HG03095 (cell line): ENCODE data around the gene POLR1F.
A peak's percentile ranks its signal among the peaks of the same experiment; 100 is the strongest.

Source experiments
- ATAC-seq: cut with Tn5 transposase; IDR thresholded peaks from one replicate; pipeline ENCODE4 v1.9.1; 2021; ENCODE audit warnings: moderate library complexity; ENCODE audit not compliant: unreplicated experiment

POLR1F gene

DNA sequence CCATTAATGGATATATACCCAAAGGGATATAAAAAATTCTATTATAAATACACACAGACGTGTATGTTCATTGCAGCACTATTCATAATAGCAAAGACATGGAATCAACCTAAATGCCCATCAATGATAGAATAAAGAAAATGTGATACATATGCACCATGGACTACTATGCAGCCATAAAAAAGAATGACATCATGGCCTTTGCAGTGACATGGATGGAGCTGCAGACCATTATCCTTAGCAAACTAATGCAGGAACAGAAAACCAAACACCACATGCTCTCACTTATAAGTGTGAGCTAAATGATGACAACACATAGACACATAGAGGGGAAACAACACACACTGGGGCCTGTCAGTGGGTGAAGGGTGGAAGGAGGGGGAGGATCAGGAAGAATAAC is 33.0 kb downstream of the POLR1F start:
- ATAC-seq = no peak

DNA sequence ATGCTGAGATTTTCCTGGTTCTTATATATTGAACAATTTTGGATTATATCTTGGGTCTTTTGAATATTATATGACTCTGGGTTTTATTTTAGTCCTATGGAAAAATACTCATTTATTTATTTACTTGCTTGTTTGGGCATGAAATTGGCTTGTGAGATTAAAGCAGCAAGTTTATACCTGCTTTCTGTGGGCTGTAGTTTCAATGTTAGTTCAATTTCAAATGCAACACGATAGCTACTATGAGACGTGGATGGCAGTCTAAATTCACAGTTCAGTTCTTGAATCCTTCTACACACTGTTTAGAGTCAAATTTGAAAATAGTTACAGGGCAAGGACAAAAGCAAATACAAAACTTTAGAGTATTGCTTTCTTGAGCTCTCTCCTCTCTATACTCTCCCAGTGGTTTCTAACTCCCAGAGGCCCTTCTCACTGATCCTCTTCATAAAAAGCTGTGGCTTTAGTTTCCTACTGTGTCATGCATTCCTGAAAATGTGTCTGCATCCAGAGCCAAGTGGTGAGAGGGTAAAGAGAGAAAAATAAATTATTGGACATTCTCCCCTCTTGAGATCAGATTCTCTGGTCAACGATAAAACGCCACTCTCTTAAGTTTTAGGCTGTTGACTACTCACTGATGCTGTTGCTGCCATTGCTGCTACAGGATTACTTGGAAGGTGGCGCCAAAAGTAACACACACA is 34.4 kb downstream of the POLR1F start:
- ATAC-seq = no peak

DNA sequence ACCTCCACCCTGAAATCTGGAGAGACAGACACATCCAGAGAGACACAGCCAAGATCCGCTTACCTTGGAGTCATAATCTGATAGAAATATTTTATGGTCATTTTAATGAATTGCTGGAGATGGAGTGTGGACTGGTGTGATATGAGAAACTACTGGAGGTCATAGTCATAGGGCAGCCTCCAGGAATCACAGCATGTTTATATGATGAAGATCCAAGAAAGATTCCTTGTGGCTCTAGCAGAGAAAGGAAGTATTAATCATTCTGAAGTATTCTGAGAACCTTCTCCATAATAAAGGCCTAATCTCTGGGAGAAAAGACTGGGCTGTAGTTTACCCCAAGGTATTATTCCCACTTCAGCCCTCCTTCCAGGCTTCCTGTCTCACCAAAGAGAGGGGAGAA is 38.0 kb downstream of the POLR1F start:
- ATAC-seq = no peak

DNA sequence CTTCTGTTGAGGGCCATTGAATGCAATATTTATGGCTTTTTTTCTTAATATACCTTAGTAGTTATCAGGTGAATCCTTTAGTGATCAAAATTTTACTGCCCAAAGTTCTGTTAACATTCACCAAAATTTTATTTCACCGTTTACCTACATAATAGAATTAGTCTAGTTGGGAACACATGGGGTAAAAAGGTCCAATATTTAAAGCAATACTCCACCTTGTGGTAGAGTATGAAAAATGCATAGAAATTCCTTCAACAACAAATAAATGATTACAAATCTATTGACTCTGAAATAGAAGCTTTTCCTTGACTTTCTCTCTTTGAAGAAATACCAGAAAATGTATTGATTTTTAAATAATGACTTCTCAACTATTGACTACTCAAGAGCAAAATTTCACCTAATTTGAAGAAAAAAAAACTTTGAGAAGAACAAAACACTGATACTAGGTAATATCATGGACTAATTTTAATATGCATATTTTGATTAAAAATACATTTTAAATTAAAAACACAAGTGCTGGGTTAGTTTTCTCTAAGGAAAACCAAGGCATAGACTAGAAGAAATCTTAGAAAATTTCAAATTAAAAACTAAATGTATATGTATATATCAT is 43.3 kb downstream of the POLR1F start:
- ATAC-seq = peak; percentile 50

DNA sequence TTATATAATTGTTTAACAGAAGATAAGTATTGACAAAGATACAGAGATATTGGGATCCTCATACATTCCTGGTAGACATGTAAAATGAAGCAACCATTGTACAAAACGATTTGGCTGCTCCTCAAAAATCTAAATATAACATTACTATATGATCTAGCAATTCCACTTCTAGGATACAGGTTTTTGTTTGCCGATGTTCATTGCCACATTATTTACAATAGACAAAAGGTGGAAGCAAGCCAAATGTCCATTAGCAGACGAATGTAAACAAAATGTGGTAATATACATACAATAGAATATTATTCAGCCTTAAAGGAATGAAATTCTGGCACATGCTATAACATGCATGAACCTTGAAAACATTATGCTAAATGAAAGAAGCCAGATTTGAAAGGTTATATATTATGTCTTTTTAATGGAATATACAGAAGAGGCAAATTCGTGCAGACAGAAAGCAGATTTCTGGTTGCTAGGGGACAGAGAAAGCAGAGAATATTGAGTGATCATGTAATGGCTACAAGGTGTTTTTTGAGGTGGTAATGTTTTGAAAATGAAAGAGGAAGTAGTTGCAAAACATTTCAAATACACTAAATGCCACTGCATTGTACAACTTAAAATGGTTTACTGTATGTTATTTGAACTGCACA is 44.9 kb downstream of the POLR1F start:
- peak; percentile 94 for ATAC-seq

DNA sequence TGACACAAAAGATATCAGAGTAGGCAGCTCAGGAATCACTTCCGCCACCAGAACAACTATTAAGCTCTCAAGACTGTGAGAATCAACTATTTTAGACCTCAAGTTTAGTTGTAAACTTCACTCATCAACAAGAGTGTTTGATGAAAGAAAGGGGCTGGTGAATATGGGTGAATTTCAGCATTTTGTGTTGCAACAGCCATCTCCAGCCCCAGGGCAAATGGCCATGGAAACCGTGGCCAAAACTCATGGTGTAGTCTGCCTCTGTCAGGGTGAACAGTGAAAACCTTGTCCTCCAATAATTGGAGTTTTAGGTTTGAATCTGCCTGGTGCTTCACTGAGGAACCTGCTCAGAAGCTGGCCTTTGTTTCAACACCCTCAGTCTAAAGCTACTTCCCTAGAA is 60.0 kb downstream of the POLR1F start:
- ATAC-seq = no peak
